Measurements from ENCODE around the gene RAB11A.

The RAB11A gene

GRCh38 chr15:65909831-65910230, 40.5 kb downstream of the RAB11A start:
- TF ChIP-seq CTCF (IDR thresholded peaks at IDR 0.05; ENCODE audit: low read depth, low read length, missing control alignments): no peak
- no peak for DNase-seq (ENCODE audit: extremely low read depth, low read depth)
- H3K4me3 ChIP-seq (replicated peaks; ENCODE audit: low read depth, low read length): no peak overlapping the region

- no peak for TF ChIP-seq CTCF (IDR thresholded peaks at IDR 0.05; ENCODE audit: low read depth, low read length, missing control alignments)
- DNase-seq (ENCODE audit: extremely low read depth, low read depth): no peak
- no peak overlapping the region for H3K4me3 ChIP-seq (replicated peaks; ENCODE audit: low read depth, low read length)
Measured at GRCh38 chr15:65910341-65910740, 41.0 kb downstream of the RAB11A start.

- no peak for TF ChIP-seq CTCF (IDR thresholded peaks at IDR 0.05; ENCODE audit: low read depth, low read length, missing control alignments)
- no peak overlapping the region for H3K4me3 ChIP-seq (replicated peaks; ENCODE audit: low read depth, low read length)
- DNase-seq (ENCODE audit: extremely low read depth, low read depth): no peak
Measured at GRCh38 chr15:65912235-65912634, 42.9 kb downstream of the RAB11A start.

- no peak for DNase-seq (ENCODE audit: extremely low read depth, low read depth)
- no peak overlapping the region for H3K4me3 ChIP-seq (replicated peaks; ENCODE audit: low read depth, low read length)
- no peak for TF ChIP-seq CTCF (IDR thresholded peaks at IDR 0.05; ENCODE audit: low read depth, low read length, missing control alignments)
Measured at GRCh38 chr15:65913631-65914199, 44.4 kb downstream of the RAB11A start.

- TF ChIP-seq CTCF (IDR thresholded peaks at IDR 0.05; ENCODE audit: low read depth, low read length, missing control alignments): no peak
- no peak overlapping the region for H3K4me3 ChIP-seq (replicated peaks; ENCODE audit: low read depth, low read length)
- DNase-seq (ENCODE audit: extremely low read depth, low read depth): no peak
Measured at GRCh38 chr15:65914386-65914785, 45.1 kb downstream of the RAB11A start.

GRCh38 chr15:65914981-65915925, 46.0 kb downstream of the RAB11A start:
- no peak for TF ChIP-seq CTCF (IDR thresholded peaks at IDR 0.05; ENCODE audit: low read depth, low read length, missing control alignments)
- no peak for DNase-seq (ENCODE audit: extremely low read depth, low read depth)
- no peak overlapping the region for H3K4me3 ChIP-seq (replicated peaks; ENCODE audit: low read depth, low read length)

Measured in HFF-Myc (cell line).